HG03521 (cell line): ENCODE data around the gene GPBP1.
"Not testable (repeated sequence)": the region's sequence is repeated elsewhere in the genome, so short reads cannot be mapped to it uniquely, and the experiment has no call there.

Source experiments
- ATAC-seq: cut with Tn5 transposase; IDR thresholded peaks from one replicate; pipeline ENCODE4 v1.9.1; 2021; ENCODE audit warnings: mild to moderate bottlenecking, moderate library complexity; ENCODE audit not compliant: unreplicated experiment

Gene GPBP1, protein sequence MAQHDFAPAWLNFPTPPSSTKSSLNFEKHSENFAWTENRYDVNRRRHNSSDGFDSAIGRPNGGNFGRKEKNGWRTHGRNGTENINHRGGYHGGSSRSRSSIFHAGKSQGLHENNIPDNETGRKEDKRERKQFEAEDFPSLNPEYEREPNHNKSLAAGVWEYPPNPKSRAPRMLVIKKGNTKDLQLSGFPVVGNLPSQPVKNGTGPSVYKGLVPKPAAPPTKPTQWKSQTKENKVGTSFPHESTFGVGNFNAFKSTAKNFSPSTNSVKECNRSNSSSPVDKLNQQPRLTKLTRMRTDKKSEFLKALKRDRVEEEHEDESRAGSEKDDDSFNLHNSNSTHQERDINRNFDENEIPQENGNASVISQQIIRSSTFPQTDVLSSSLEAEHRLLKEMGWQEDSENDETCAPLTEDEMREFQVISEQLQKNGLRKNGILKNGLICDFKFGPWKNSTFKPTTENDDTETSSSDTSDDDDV

DNA sequence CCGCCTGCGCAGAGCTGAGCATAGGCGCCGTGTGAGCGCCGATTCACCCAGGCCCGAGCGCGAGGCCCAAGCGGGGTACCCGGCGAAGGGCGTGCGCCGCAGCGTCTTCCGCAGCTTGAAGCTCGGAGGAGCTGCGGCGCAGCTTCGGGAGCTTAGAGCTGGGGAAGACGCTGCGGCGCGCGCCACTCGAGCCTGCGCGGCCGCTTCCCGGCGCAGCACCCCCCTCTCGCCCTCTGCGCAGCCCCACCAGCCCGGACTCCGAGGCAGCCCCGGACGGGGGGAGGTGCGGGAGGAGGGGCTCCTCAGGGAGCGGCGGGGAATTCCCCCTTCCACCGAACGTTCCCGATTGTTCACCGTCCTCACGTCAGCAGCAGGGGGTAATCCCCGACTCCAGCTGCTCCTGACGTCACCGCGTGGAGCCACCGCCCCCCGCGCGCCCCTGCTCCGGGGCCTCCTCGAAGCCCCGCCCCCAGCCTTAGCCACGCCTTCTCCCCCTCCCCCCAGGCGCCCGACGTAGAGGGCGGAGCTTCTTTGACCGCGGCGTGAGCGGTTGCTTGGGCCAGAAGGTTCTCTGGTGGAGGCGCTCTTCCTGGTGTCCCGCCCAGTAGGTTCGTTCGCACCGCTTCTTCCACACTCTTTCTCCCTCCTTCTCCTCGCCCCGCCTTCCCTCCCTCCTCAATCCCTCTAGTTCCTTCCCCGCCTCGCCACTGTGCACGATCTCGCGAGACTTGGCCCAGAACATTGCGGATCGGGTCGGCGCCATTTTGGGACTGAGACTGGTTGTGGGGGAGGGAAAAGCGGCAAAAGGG, at the start of gene GPBP1:
Gene GPBP1 (plus strand): TSS at position 741 of the 809 bp plus-strand sequence. CDS start 40,072 bp downstream, outside the sequence.
- peak; percentile 63 for ATAC-seq

GRCh38 chr5:57128325-57128724, 45.5 kb upstream of the GPBP1 start:
- no peak for ATAC-seq

GRCh38 chr5:57133574-57133973, 40.3 kb upstream of the GPBP1 start:
- no peak for ATAC-seq

DNA sequence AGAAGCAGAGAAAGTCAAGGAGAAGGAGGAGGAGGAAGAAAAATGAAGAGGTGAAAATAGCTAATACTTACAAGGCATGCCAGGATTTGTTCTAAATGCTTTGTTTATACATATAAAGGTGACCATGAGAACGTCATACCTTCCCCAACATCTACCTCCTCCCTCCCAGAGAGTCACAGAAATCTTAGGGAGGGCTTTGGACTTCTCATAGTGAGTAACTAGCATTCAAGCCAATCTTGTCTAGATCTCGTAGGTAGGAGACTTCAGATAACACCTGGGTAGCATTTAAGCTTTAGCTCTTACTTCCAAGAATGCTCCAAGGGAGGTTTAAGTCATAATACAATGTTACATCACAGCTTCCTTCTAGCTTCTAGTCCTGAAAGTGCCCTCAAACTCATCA, 36.5 kb upstream of the GPBP1 start:
- ATAC-seq = no peak

DNA sequence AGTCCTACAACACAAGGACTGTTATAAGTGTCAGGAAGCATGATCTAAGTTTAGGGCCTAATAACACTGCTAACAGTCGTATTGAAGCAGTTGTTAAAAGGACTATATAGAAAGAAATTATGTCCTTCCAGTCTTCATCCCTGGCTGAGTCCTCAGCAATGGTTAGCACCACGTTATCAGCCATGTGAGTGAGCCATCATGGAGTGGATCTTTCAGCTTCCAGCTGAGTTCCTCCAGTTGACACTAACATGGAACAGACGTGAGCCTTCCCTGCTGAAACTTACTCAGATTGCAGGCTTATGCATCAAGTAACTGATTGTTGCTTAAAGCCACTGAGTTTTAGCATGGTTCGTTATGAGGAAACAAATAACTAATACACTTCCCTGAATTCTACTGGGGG, 21.5 kb upstream of the GPBP1 start:
- ATAC-seq = no peak

GRCh38 chr5:57155033-57155432, 18.8 kb upstream of the GPBP1 start:
- no peak for ATAC-seq

DNA sequence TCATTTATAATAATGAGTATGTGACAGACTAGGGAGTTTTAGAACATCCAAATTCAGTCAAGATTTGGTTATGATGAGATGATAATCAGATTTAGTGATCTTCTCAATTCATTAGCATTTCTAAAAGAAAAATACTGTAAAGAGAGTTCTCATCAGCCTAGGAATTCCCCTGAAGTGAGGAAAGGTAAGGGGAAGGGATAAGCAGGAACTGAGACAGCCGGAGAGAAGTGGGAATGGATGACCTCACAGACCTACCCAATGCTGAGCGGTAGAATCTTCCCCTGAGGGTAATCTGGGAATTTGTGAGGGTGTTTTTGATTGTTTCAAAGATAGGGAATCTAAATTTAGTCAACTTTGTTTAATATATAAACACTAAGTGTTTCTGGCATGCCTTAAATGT, 16.7 kb upstream of the GPBP1 start:
- no peak for ATAC-seq

GRCh38 chr5:57157666-57158065, 16.2 kb upstream of the GPBP1 start:
- ATAC-seq = no peak

GRCh38 chr5:57163553-57164006, 10.3 kb upstream of the GPBP1 start:
- ATAC-seq = no peak

DNA sequence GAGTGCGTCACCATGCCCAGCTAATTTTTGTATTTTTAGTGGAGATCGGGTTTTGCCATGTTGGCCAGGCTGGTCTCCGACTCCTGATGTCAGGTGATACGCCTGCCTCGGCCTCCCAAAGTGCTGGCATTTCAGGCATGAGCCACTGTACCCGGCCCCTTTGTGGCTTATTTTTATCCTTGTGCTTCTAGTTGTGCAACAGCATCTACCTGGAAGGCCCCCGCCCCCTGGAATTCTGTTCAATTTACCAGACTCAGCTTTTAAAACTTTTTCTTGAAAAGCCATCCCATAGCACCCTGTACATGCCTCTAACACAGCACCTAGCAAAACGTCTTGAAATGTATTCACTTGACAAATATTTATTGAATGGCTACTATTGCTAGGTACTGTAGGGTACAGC, 9.7 kb upstream of the GPBP1 start:
- ATAC-seq = no peak

- not testable (repeated sequence) for ATAC-seq
Observed at GRCh38 chr5:57165171-57165570, 8.7 kb upstream of the GPBP1 start.

DNA sequence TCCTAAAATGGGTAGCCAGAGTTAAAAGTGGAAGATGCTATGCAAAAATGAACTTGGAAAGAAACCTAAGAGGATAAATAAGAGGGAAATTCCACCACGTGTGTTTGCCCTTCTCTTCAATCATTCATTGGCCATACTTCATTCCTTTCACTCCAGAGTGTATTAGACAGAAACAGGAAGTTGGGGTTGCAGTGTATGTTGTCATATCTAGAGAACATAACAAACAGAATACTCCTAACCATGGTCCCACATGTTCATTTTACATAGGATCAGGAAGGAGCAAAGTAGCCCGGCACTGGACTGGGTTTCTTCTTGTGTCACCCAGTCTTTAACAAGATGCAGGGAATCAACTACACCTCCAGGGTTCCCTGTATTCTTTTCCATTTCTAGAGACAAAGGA, 7.6 kb upstream of the GPBP1 start:
- ATAC-seq = no peak

- no peak for ATAC-seq
Observed at GRCh38 chr5:57167201-57167600, 6.7 kb upstream of the GPBP1 start.

DNA sequence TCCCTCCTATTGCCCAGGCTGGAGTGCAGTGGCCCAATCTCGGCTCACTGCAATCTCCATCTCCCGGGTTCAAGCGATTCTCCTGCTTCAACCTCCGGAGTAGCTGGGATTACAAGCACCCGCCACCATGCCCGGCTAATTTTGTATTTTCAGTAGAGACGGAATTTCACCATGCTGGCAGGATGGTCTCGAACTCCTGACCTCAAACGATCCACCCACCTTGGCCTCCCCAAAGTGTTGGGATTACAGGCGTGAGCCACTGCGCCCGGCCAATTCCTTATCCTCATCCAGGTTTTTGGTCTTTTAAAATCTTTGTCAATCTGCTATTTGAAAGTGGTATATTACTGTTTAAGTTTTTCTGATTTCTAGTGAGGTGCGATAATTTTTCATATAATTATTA, 3.7 kb upstream of the GPBP1 start:
- ATAC-seq = not testable (repeated sequence)

GRCh38 chr5:57171816-57172465, 1.9 kb upstream of the GPBP1 start:
- ATAC-seq = no peak

DNA sequence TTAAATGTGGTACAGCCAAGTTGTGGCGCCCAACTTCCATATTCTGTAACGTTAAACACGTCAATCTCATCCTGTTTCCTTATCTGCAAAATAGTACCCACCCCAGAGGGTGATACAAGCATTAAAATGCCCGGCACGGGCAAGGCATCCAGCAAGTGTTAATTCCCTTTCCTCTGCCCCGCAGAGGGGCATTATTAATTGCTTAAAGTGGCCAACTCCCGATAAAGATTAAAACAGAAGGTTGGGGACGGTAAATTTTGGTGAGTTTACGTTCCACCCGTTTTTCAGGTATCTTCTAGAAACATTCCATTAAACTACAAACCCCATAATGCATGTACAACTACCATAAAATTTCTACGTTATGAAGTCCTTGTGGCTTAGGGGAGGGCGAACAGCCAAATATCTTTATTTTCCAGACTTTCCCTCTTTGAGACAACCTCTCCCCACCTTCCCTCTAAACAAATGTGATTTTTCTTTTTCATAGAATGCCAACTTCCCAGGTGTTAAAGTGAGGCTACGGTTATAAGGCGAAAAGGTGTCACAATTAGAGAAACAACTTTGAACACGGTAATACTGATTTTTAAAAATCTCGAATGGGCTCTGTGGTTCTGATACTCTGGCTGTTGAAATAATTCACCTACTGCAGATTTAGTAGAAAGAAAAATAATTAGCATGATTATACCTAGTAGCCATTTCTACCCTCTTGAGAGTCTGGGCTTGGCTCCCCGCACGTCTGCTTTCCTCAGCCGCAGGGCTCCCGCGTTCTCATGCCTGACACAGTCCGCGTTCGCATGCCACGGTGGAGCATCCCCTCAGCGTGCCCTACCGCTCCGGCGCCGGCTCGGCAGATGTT, 1.2 kb upstream of the GPBP1 start:
- no peak for ATAC-seq

DNA sequence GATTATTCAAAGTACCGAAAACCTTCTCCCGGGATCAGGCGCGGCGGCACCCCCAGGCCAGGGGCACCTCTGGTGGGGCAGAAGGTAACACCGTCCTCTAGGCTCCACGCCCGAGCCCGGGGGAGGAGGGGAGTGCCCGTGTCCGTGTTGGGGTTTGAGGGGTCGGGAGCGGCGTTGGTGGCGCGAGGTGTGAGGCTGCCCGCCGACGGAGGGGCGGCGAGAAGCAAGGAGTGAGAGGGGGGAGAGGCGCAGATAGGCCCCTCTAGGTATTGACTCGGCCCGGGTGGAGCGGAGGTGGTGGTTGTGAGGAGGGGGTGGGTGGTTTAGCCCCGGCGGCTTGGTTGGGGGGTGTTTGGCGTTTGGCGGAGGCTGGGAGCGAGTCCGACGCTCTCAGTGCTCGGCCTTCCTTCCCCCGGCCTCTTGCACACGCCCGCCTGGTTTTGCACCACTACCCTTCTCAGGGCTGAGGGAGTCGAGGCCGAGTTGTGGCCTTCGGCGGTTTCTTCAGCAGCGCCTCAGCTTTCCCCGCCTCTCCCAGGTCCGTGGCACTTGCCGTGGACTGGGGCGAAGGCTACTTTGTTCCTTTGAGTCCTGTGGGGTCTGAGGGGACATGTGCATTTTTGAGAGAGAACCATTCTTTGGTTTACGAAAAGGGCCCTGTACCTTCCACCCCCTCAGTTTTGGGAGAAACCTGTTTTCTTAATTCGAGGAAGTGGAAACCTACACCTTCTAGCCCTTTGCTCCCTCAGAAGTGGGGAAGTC, 450 bp downstream of the GPBP1 start:
- no peak for ATAC-seq

DNA sequence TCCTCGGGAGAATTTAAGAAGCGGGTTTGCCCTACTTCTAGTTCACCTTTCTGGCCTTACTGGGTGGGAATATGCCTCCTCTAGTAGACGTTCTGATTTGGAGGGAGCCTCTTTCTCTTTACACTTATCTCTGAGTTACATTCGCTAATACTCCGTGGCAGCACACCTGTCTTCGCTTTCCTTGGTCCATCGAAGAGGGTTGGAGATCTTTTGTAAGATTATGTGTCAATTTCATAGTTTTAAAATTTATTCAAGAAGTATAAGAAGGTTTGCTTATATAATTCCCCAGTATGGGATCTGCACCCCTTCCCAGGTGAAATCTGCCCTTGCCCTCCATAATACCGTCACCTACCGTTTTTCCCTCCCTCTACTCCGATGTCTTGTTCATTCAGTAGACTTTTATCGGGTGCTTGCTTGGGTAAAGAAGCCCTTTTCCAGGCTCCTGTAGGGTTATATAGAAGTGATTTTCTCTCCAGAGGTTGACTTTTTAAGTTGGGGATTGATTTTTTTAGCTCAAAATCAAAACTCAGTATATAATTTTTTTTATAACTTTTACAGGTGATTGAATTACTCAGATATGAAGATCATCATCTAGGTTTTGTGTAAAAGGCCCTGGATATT, 1.1 kb downstream of the GPBP1 start:
- ATAC-seq = no peak
